Measurements from ENCODE around the gene HDAC8. TPM values are rescaled to one million over a fixed set of nuclear protein-coding genes. Genes with fewer than 3 reads are reported as not detected.
"Not testable (repeated sequence)": the region's sequence is repeated elsewhere in the genome, so short reads cannot be mapped to it uniquely, and the experiment has no call there.

Gene HDAC8
- 18.6 TPM for total RNA-seq
- long read RNA-seq, partial matches to known transcripts, result 0 of 7 reads
- long read RNA-seq, other reads (novel, unspliced or antisense), result 0 of 7 reads

- intact Hi-C loops (cut with DNase I), result no loop called here
- ATAC-seq (peak; percentile 90), DNase-seq (ENCODE audit: missing footprints) (peak; percentile 82)
Measured at GRCh38 chrX:72572248-72573157, at the start of gene HDAC8. TSS of gene HDAC8 (minus strand) at chrX:72572843. CDS start at chrX:72572761, 82 bp downstream.

GRCh38 chrX:72621625-72622485 is 49.2 kb upstream of the HDAC8 start:
- no peak for ATAC-seq
- no peak for DNase-seq (ENCODE audit: missing footprints)
- intact Hi-C loops (cut with DNase I), result no loop called here

- DNase-seq (ENCODE audit: missing footprints) (no peak), ATAC-seq (no peak)
- intact Hi-C loops (cut with DNase I), result no loop called here
Measured at GRCh38 chrX:72621163-72621562, 48.5 kb upstream of the HDAC8 start.

DNA sequence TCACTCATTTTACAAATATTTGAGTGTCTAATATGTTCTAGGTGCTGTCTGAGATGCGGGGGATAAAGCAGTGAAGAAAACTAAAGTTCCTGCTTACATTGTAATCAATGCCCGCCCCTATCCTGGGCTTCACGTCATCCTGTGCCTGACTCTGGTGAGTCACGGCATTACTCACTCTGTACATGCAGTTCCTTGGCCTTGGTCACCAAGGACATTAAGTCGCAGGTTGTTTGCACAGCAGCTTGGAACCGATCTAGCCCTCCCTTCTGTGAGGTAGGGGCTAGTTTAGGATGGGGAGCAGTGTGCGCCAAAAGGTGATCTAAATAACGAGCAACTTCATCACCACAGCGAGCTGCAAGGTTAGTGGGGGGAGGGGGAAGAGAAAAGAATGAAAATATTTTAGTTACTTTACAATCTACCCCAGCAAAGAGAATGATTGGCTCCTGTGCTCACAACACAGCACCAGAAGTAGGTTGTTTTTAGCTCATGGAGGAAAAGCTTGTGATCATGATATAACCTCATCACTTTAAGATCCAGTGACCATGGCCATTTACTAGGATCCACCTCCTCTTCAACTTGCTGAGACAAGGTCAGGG is 48.0 kb upstream of the HDAC8 start:
- ATAC-seq, result no peak
- no peak for DNase-seq (ENCODE audit: missing footprints)
- intact Hi-C loops (cut with DNase I), result no loop called here

- ATAC-seq (no peak), DNase-seq (ENCODE audit: missing footprints) (no peak)
- intact Hi-C loops (cut with DNase I), result no loop called here
Measured at GRCh38 chrX:72609313-72609712, 36.7 kb upstream of the HDAC8 start.

DNA sequence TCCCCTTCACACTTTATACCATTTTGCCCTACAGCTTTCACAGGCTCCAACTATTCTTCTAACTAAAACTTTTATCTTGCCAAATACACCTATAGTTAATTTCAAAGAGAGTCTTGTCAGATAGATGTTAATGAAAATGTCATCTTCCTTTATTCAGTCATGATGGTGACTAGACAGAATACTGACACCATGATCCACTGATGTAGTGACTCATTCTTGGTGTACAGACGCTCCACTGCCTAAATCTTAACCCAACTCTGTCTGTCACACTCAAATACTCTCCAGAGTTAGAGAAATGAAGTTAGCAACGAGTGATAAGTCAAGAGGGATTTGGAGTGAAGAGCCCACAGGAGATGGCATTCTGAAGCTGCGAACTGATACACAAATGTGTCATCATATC is 32.1 kb upstream of the HDAC8 start:
- no peak for ATAC-seq

DNA sequence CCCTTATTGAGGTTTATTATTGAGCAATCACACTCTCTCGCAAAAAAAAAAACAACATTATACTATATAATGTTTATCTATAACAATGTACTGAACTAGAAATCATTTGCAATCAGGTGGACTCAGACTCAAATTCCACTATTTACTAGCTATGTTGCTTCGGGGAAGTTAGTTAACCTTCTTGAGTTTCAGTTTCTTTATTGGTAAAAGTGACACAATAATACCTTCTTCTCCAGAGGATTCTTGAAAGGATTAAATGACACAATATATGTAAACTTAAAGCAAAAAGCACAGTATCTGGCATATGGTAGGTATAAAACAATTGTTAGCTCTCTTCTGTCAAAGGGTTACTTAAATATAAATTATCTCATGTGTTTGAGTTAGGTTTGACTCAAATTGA is 31.5 kb upstream of the HDAC8 start:
- no peak for ATAC-seq
- intact Hi-C loops (cut with DNase I), result no loop called here
- no peak for DNase-seq (ENCODE audit: missing footprints)

More for the DNA sequence above, 32.1 kb upstream of the HDAC8 start:
- DNase-seq (ENCODE audit: missing footprints), result no peak
- intact Hi-C loops (cut with DNase I), result no loop called here

DNA sequence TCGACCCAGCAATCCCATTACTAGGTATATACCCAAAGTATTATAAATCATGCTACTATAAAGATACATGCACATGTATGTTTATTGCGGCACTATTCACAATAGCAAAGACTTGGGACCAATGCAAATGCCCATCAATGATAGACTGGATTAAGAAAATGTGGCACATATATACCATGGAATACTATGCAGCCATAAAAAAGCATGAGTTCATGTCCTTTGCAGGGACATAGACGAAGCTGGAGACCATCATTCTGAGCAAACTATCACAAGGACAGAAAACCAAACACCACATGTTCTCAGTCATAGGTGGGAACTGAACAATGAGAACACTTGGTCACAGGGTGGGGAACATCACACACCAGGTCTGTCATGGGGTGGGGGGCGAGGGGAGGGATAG is 18.4 kb upstream of the HDAC8 start:
- DNase-seq (ENCODE audit: missing footprints); intact Hi-C loops (cut with DNase I); ATAC-seq: not testable (repeated sequence)

DNA sequence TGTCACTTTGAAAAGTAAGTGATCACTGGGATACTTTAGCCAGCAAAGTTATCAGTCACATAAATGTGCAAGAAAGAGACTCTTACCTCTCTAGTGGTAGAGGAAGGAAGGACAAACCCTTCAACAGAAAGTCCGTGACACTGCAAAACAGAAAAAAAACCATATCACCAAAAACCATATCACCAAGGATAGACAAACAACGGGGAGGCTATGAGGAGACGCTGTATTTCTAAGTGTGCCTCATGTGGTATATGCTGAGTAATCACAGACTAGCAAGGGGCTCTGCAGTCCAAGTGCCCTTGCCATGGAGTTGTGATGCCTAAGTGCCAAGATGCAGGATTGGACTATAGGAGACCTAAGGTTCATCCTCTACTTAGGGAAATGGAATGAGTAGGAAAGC is 11.5 kb upstream of the HDAC8 start:
- intact Hi-C loops (cut with DNase I), result no loop called here
- DNase-seq (ENCODE audit: missing footprints) (no peak), ATAC-seq (no peak)

GRCh38 chrX:72576141-72576894 is 3.7 kb upstream of the HDAC8 start:
- DNase-seq (ENCODE audit: missing footprints) (no peak), ATAC-seq (no peak)
- intact Hi-C loops (cut with DNase I), result no loop called here

DNA sequence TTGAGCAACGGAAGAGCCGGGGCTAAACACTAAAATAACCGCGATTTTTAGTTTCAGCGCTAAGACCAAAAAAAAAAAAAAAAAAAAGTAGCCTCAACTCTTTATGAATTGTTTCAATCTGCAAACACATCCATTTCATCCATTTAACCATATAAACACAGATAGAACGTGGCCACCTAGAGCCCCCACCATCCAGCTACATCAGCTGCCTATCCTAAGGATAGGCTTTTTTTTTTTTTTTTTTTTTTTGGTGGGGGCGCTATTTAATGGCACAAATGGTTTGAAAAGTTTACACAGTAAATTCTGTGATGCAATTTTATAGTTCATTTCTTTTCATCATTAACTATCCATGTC is 492 bp upstream of the HDAC8 start:
- no peak for DNase-seq (ENCODE audit: missing footprints)
- intact Hi-C loops (cut with DNase I), result no loop called here
- no peak for ATAC-seq

GRCh38 chrX:72569786-72570185 is 2.9 kb downstream of the HDAC8 start:
- no peak for DNase-seq (ENCODE audit: missing footprints)
- intact Hi-C loops (cut with DNase I), result no loop called here
- ATAC-seq, result no peak

DNA sequence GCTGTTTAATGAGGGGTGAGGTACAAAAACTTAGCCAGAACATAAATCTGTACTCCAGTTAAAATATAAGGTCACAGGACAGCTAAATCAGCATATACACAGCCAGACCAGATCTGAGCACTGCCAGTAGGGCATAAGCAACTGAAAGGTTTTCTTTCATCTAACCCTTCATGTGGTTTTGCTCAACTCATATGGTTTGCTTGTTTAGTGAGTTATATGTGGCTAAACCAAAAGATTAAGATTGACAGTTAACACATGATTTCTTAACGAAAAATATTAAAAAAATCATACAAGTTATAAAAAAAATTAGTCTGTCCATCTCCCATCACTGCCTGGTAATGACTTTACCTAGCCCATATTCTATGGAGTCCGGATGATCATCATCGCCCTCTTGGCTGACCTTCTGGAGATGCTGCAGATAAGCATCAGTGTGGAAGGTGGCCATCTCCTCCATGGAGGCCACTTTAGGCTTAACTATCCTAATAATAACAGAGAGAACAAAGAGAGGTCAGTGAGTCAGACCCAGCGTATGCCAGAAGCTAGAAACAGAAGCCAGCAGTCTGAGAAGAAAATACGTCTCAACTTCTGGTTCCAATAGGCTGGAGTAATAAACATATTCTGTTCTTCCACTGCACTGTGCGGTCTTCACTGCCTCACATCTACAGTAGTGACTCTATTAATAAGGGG is 4.1 kb downstream of the HDAC8 start:
- intact Hi-C loops (cut with DNase I), result no loop called here
- DNase-seq (ENCODE audit: missing footprints), result no peak
- ATAC-seq, result no peak

- intact Hi-C loops (cut with DNase I), result no loop called here
- ATAC-seq, result no peak
- DNase-seq (ENCODE audit: missing footprints), result no peak
Measured at GRCh38 chrX:72566448-72566847, 6.2 kb downstream of the HDAC8 start.

- intact Hi-C loops (cut with DNase I); ATAC-seq; DNase-seq (ENCODE audit: missing footprints): not testable (repeated sequence)
Measured at GRCh38 chrX:72559655-72560054, 13.0 kb downstream of the HDAC8 start.

DNA sequence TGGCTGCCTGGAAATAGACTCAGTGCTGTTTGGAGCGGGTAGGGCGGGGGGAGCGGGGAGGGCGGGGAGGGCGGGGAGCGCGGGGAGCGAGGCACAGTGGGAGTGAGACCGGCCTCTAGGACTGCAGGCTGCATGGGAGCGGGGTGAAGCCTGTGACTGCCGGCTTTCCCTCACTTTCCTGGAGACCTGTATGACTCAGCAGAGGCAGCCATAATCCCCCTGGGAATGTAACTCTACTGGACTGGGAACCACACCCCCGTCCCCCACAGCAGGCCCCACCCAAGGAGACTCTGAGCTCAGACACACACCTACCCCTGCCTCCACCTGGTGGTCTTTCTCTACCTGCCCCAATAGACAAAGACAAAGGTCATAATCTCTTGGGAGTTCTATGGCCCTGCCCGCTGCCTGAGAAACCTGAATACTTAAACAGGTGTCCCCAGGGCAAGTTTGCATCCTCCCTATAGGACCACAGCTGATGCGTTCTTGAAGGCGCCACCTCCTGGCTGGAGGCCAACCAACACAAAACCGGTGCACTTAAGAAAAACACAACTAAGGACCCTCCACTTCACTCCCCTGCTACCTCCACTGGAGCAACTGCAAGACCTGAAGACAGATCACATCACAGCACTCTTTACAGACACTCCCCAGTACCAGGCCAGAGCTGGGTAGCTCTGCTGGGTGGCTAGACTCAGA is 18.0 kb downstream of the HDAC8 start:
- peak; percentile 31 for DNase-seq (ENCODE audit: missing footprints)
- intact Hi-C loops (cut with DNase I), result no loop called here
- no peak for ATAC-seq

GRCh38 chrX:72552443-72552842 is 20.2 kb downstream of the HDAC8 start:
- intact Hi-C loops (cut with DNase I); ATAC-seq; DNase-seq (ENCODE audit: missing footprints): not testable (repeated sequence)

All from Right ventricle myocardium inferior (tissue), 1 donor.